NCI-H2081 (cell line): Measurements from ENCODE around the gene PDPK1.
"Not testable (repeated sequence)": the region's sequence is repeated elsewhere in the genome, so short reads cannot be mapped to it uniquely, and the experiment has no call there.

Experiments
- DNase-seq, 2 experiments: peaks; one replicate each; lab custom pipeline; 2025; lab: John Stamatoyannopoulos, UW

The PDPK1 gene

GRCh38 chr16:2587891-2588565 lies 50.2 kb downstream of the PDPK1 start:
- DNase-seq: no peak

- DNase-seq: no peak
Measured at GRCh38 chr16:2591476-2592240, 53.8 kb downstream of the PDPK1 start.

GRCh38 chr16:2592786-2593185 lies 55.0 kb downstream of the PDPK1 start:
- no peak for DNase-seq

GRCh38 chr16:2595393-2596205 lies 57.8 kb downstream of the PDPK1 start:
- DNase-seq: no peak

GRCh38 chr16:2596747-2597559 lies 59.1 kb downstream of the PDPK1 start:
- no peak for DNase-seq

GRCh38 chr16:2597560-2597902 lies 59.7 kb downstream of the PDPK1 start:
- no peak for DNase-seq

GRCh38 chr16:2598133-2598641 lies 60.4 kb downstream of the PDPK1 start:
- no peak for DNase-seq

GRCh38 chr16:2598723-2599122 lies 60.9 kb downstream of the PDPK1 start:
- DNase-seq: no peak

- not testable (repeated sequence) for DNase-seq
Measured at GRCh38 chr16:2599165-2599564, 61.3 kb downstream of the PDPK1 start.

- not testable (repeated sequence) for DNase-seq
Measured at GRCh38 chr16:2599785-2600184, 62.0 kb downstream of the PDPK1 start.

GRCh38 chr16:2601301-2602025 lies 63.6 kb downstream of the PDPK1 start:
- not testable (repeated sequence) for DNase-seq

GRCh38 chr16:2602175-2602574 lies 64.4 kb downstream of the PDPK1 start:
- not testable (repeated sequence) for DNase-seq

- DNase-seq: peak; percentile 94 to 96
Measured at GRCh38 chr16:2603165-2604015, 65.6 kb downstream of the PDPK1 start.

- DNase-seq: not testable (repeated sequence)
Measured at GRCh38 chr16:2604016-2604369, 66.2 kb downstream of the PDPK1 start.

- DNase-seq: not testable (repeated sequence)
Measured at GRCh38 chr16:2606820-2607219, 69.0 kb downstream of the PDPK1 start.

- not testable (repeated sequence) for DNase-seq
Measured at GRCh38 chr16:2609345-2609744, 71.5 kb downstream of the PDPK1 start.

GRCh38 chr16:2609827-2610470 lies 72.1 kb downstream of the PDPK1 start:
- DNase-seq: no peak

- no peak for DNase-seq
Measured at GRCh38 chr16:2610781-2611498, 73.1 kb downstream of the PDPK1 start.

GRCh38 chr16:2611499-2611862 lies 73.7 kb downstream of the PDPK1 start:
- DNase-seq: no peak
